ENCODE measurements around the gene RERE.

Gene RERE

GRCh38 chr1:8565802-8566201 lies 251.6 kb downstream of the RERE start:
- no peak for DNase-seq (ENCODE audit: low spot score)
- no peak for TF ChIP-seq CTCF (IDR thresholded peaks at IDR 0.05; ENCODE audit: extremely low read depth, missing control alignments)

- DNase-seq (ENCODE audit: low spot score) = no peak
- no peak for TF ChIP-seq CTCF (IDR thresholded peaks at IDR 0.05; ENCODE audit: extremely low read depth, missing control alignments)
These were observed 253.4 kb downstream of the RERE start for GRCh38 chr1:8563944-8564537.

GRCh38 chr1:8562881-8563865 lies 254.3 kb downstream of the RERE start:
- no peak for DNase-seq (ENCODE audit: low spot score)
- TF ChIP-seq CTCF (IDR thresholded peaks at IDR 0.05; ENCODE audit: extremely low read depth, missing control alignments) = no peak

GRCh38 chr1:8562222-8562621 lies 255.2 kb downstream of the RERE start:
- DNase-seq (ENCODE audit: low spot score) = no peak

GRCh38 chr1:8560611-8561544 lies 256.6 kb downstream of the RERE start:
- peak; percentile 72 for TF ChIP-seq CTCF (IDR thresholded peaks at IDR 0.05; ENCODE audit: extremely low read depth, missing control alignments)

More at GRCh38 chr1:8562222-8562621, 255.2 kb downstream of the RERE start:
- no peak for TF ChIP-seq CTCF (IDR thresholded peaks at IDR 0.05; ENCODE audit: extremely low read depth, missing control alignments)

GRCh38 chr1:8560035-8560434 lies 257.4 kb downstream of the RERE start:
- TF ChIP-seq CTCF (IDR thresholded peaks at IDR 0.05; ENCODE audit: extremely low read depth, missing control alignments) = no peak
- no peak for DNase-seq (ENCODE audit: low spot score)

More at GRCh38 chr1:8560611-8561544, 256.6 kb downstream of the RERE start:
- peak; percentile 26 for DNase-seq (ENCODE audit: low spot score)
